OCI-LY3 (cell line): ENCODE measurements around the gene CKLF.

Experiments used
- H2AFZ ChIP-seq: fragments of 200-600, 300-600 bp; shearing (Covaris generic); 2 replicates; pipeline ENCODE4 v1.6.0; 2014; ENCODE audit warnings: antibody characterized with exemption, low read depth, low read length
- H3K27ac ChIP-seq: fragments of 200-600, 300-600 bp; sonication (generic); 2 replicates; pipeline ENCODE4 v1.5.1; 2014; ENCODE audit warnings: mild to moderate bottlenecking, low read length, moderate library complexity, mixed read lengths
- H3K27me3 ChIP-seq: fragments of 200-600, 300-600 bp; sonication (generic); 2 replicates; pipeline ENCODE4 v1.6.1; 2014; ENCODE audit warnings: low read depth, low read length, mixed read lengths
- H3K36me3 ChIP-seq: fragments of 200-600, 300-600 bp; sonication (generic); replicated peaks from 2 replicates; pipeline ENCODE3; 2014; ENCODE audit warnings: low read depth, low read length, mixed read lengths
- H3K4me1 ChIP-seq: fragments of 300-600, 200-600 bp; sonication (generic); 2 replicates; pipeline ENCODE4 v1.6.1; 2014; ENCODE audit warnings: low read length, mixed read lengths
- H3K4me2 ChIP-seq: fragments of 200-600, 300-600 bp; sonication (generic); 2 replicates; pipeline ENCODE4 v1.6.1; 2014; ENCODE audit warnings: low read length, mixed read lengths
- H3K4me3 ChIP-seq: fragments of 300-600, 200-600 bp; sonication (generic); 2 replicates; pipeline ENCODE4 v1.5.1; 2014; ENCODE audit warnings: antibody characterized with exemption, mild to moderate bottlenecking, low read length, moderate library complexity
- H3K79me2 ChIP-seq: fragments of 300-600, 200-600 bp; shearing (Covaris generic); 2 replicates; pipeline ENCODE4 v1.6.1; 2014; ENCODE audit warnings: mild to moderate bottlenecking, low read length, mixed read lengths
- H3K9ac ChIP-seq: fragments of 300-600, 200-600 bp; shearing (Covaris generic); 2 replicates; pipeline ENCODE4 v1.6.0; 2014; ENCODE audit warnings: mild to moderate bottlenecking, low read length, moderate library complexity
- H3K9me3 ChIP-seq: fragments of 200-600, 300-600 bp; shearing (Covaris generic); 2 replicates; pipeline ENCODE4 v1.6.1; 2014; ENCODE audit warnings: low read length, mixed read lengths; ENCODE audit not compliant: insufficient read depth
- H4K20me1 ChIP-seq: fragments of 200-600, 300-600 bp; sonication (generic); 2 replicates; pipeline ENCODE4 v1.6.1; 2016; ENCODE audit warnings: low read length, mixed read lengths; ENCODE audit not compliant: insufficient read depth
- EZH2phosphoT487 ChIP-seq: fragments of 200-600 bp; shearing (Covaris generic); IDR thresholded peaks from 2 replicates; pipeline ENCODE4 v1.6.1; 2018; ENCODE audit warnings: antibody characterized with exemption, mixed run types, low read depth

The CKLF gene

DNA sequence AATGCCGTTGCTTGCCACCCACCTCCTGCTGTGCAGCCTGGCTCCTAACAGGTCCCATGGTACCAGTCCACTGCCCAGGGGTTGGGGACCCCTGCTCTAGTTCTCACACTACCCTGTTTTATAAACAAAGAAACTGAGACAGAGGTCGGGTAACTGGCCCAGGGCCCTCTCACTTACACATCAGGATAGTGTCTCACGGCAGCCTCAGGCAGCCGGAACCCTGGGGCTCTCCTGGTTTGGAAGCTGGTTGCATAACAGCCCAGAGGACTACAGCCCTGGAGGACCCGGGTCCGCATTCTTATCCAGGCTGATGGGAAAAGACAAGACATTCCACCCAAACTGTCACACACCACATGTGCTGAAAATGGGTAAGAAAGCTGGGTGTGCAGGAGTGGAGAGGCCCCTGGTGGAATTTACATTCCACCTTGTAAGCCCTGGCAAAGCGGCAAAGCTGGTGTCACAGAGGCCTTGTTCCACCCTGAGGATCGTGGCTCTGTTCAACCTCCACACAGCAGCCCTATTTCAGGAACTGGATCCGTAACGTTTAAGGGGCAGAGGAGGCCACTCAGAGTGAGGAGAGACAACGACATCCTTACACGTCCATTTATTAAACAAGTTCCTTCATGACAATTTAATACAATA is 61.9 kb downstream of the CKLF start:
- peaks cover 2% of the 10 kb centered on the region for H3K4me1 ChIP-seq
- no peak overlapping the region for H3K4me2 ChIP-seq
- no peak overlapping the region for H3K9ac ChIP-seq
- no peak overlapping the region for H3K4me3 ChIP-seq
- peaks cover 5% of the 10 kb centered on the region; the same call in 1 of the 2 replicates for H4K20me1 ChIP-seq
- H3K79me2 ChIP-seq: no peaks in the 10 kb centered on the region
- H2AFZ ChIP-seq: no peak overlapping the region
- H3K27ac ChIP-seq: no peak overlapping the region
- no peaks in the 10 kb centered on the region for H3K9me3 ChIP-seq
- no peaks in the 10 kb centered on the region for H3K27me3 ChIP-seq
- no peak for TF ChIP-seq EZH2phosphoT487
- peaks cover 27% of the 10 kb centered on the region for H3K36me3 ChIP-seq
